PC-9 (cell line): Measurements from ENCODE around the gene TXNDC2. TPM values are rescaled to one million over a fixed set of nuclear protein-coding genes. Genes with fewer than 3 reads are reported as not detected.

Source experiments
- BruUV-seq: library from RNA; stranded (reverse); fragments of 400-500 nt; replicated peaks from 2 replicates; lab custom pipeline; 2021; lab: Mats Ljungman, UMichigan
- CTCF ChIA-PET: fragments of 300-600 bp; sonication (Branson Sonifier 250); formaldehyde crosslinking; loops from one replicate; lab custom pipeline; 2022; ENCODE audit warnings: antibody characterized with exemption; lab: Charles Lee
- POLR2A ChIA-PET: fragments of 300-600 bp; sonication (Branson Sonifier 250); formaldehyde crosslinking; loops from one replicate; lab custom pipeline; 2022; ENCODE audit warnings: antibody characterized with exemption; ENCODE audit not compliant: unreplicated experiment; lab: Charles Lee
- DNase-seq, 2 experiments: peaks; one replicate each; pipeline versions ENCODE4 v3.0.0 to v3.0.0-alpha.2; 2015 to 2022; ENCODE audit warnings: mixed read lengths in 1 of 2
- H2AFZ ChIP-seq: fragments of 200-600 bp; sonication (generic); 2 replicates; pipeline ENCODE4 v1.8.1; 2017; ENCODE audit warnings: antibody characterized with exemption
- H3F3A ChIP-seq: fragments of 200-600 bp; sonication (generic); 2 replicates; pipeline ENCODE4 v1.8.1; 2017; ENCODE audit warnings: antibody characterized with exemption, mild to moderate bottlenecking, low read depth; ENCODE audit not compliant: insufficient read depth
- H3K27ac ChIP-seq: fragments of 200-600 bp; sonication (generic); 2 replicates; pipeline ENCODE4 v1.6.1; 2016; ENCODE audit warnings: mixed run types
- H3K27me3 ChIP-seq: fragments of 200-600 bp; sonication (generic); 2 replicates; pipeline ENCODE4 v1.6.1; 2016; ENCODE audit warnings: low read depth, mixed run types; ENCODE audit not compliant: insufficient read depth
- H3K36me3 ChIP-seq: fragments of 200-600 bp; sonication (generic); 2 replicates; pipeline ENCODE4 v1.6.1; 2016; ENCODE audit warnings: low read depth, mixed run types
- H3K4me1 ChIP-seq: fragments of 200-600 bp; sonication (generic); replicated peaks from 2 replicates; pipeline ENCODE4 v1.6.1; 2016; ENCODE audit warnings: mixed run types; ENCODE audit not compliant: insufficient read depth
- H3K4me2 ChIP-seq: fragments of 200-600 bp; sonication (generic); 2 replicates; pipeline ENCODE4 v1.6.1; 2017; ENCODE audit warnings: mixed run types
- H3K4me3 ChIP-seq: fragments of 200-600 bp; sonication (generic); 2 replicates; pipeline ENCODE4 v1.6.1; 2016; ENCODE audit warnings: mixed run types
- H3K79me2 ChIP-seq: fragments of 200-600 bp; sonication (generic); 2 replicates; pipeline ENCODE4 v1.6.1; 2017; ENCODE audit warnings: low read depth, mixed run types
- H3K9me2 ChIP-seq: fragments of 200-600 bp; sonication (generic); 2 replicates; pipeline ENCODE4 v1.8.1; 2017; ENCODE audit warnings: mild to moderate bottlenecking; ENCODE audit not compliant: insufficient read depth
- H3K9me3 ChIP-seq: fragments of 200-600 bp; sonication (generic); 2 replicates; pipeline ENCODE4 v1.8.1; 2016; ENCODE audit warnings: low read depth; ENCODE audit not compliant: insufficient read depth
- H4K20me1 ChIP-seq: fragments of 200-600 bp; sonication (generic); 2 replicates; pipeline ENCODE4 v1.8.1; 2017; ENCODE audit not compliant: insufficient read depth
- EZH2 ChIP-seq: fragments of 200-600 bp; sonication (generic); IDR thresholded peaks from 2 replicates; pipeline ENCODE4 v1.8.0; 2017; ENCODE audit warnings: antibody characterized with exemption, low read depth
- intact Hi-C: fragments of 100-400 bp; cut with micrococcal nuclease; formaldehyde crosslinking; loops from one replicate; pipeline ENCODE4 v1.10.0; 2022; ENCODE audit not compliant: unreplicated experiment
- total RNA-seq: library from RNA; stranded (reverse); gene quantifications from 2 replicates; pipeline ENCODE4 v1.2.3, GENCODE V29; 2021
- TF ChIP-seq, protein P1 (sequence below): fragments of 200-600 bp; sonication (generic); conservative IDR thresholded peaks from 2 replicates; pipeline ENCODE4 v1.6.1; 2017; ENCODE audit warnings: mixed run types, antibody characterized with exemption, mild to moderate bottlenecking, moderate library complexity

TXNDC2 gene
- total RNA-seq, 1 experiment from 2014 or later, result 0.11 TPM

DNA sequence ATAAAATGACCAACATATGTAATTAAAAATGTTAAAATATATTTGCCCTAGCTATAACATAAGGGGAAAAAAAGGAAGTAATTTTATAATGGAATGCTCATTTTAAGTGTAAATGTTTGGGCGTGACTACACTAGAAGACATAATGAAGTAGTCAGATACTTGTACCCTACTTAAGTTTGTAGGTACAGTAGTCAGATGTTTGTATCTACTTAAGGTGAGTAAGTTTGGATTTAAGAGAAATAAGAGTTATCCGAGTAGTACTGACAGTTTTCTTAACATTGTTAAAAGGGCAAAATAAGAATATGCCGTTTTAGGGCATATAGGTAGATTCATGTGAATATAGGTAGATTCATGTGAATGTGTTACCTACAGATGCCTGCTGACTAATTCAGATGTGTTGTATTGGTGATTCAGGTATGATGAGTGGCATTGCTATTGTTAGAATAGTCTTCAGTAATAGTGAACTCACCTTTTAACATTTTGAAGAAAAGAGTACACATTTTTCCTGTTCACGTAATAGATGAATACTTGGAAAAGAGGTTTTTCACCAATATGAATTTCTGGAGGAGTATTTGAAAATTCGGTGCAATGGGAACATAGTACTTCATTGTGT, 43.0 kb downstream of the TXNDC2 start:
- intact Hi-C loops, result no loop called here
- no peak overlapping the region for H3K4me2 ChIP-seq
- H3K9me2 ChIP-seq, result no peaks in the 10 kb centered on the region
- no TSS peak for BruUV-seq
- no peak for DNase-seq
- H3K27ac ChIP-seq, result peak overlapping the region; percentile 7; the same call in 1 of the 2 replicates
- no peaks in the 10 kb centered on the region for H3K27me3 ChIP-seq
- peaks cover 88% of the 10 kb centered on the region for H4K20me1 ChIP-seq
- CTCF ChIA-PET, result no interaction called here
- H2AFZ ChIP-seq, result no peak overlapping the region
- TF ChIP-seq, protein P1, sequence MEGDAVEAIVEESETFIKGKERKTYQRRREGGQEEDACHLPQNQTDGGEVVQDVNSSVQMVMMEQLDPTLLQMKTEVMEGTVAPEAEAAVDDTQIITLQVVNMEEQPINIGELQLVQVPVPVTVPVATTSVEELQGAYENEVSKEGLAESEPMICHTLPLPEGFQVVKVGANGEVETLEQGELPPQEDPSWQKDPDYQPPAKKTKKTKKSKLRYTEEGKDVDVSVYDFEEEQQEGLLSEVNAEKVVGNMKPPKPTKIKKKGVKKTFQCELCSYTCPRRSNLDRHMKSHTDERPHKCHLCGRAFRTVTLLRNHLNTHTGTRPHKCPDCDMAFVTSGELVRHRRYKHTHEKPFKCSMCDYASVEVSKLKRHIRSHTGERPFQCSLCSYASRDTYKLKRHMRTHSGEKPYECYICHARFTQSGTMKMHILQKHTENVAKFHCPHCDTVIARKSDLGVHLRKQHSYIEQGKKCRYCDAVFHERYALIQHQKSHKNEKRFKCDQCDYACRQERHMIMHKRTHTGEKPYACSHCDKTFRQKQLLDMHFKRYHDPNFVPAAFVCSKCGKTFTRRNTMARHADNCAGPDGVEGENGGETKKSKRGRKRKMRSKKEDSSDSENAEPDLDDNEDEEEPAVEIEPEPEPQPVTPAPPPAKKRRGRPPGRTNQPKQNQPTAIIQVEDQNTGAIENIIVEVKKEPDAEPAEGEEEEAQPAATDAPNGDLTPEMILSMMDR, result no peak
- TF ChIP-seq EZH2, result no peak
- H3K4me1 ChIP-seq, result peaks cover 35% of the 10 kb centered on the region
- H3K9me3 ChIP-seq, result no peaks in the 10 kb centered on the region
- H3F3A ChIP-seq, result peaks cover 32% of the 10 kb centered on the region
- peaks cover 9% of the 10 kb centered on the region for H3K36me3 ChIP-seq
- peaks cover 100% of the 10 kb centered on the region for H3K79me2 ChIP-seq
- POLR2A ChIA-PET, result no interaction called here
- H3K4me3 ChIP-seq, result no peak overlapping the region

DNA sequence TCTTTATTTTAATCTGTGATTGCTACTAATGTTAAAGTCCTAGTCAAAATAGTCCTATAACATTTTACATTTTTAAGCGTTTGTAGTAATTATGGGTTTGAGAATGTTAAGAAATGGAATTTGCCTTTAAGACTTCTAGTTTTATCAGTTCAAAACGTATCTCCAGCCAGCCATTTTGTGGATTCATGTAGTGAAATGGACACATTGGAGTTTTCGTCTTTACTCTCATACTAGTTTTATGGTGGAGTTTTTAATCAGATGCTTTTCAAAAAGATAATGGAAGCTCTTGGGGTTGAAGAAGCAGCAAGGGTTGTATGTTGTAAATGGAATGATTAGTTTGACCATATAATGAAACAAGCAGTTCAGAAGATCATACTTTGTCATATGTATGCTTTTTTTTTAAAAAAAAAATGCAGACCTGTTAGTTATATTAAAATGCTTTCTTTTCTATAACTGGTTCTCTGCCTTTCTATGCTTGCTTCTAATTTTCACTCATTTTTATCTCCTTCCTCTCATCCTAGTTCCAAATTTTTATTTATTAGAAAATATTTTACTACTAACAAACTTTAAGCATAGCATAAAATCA, 44.6 kb downstream of the TXNDC2 start:
- no peaks in the 10 kb centered on the region for H3K27me3 ChIP-seq
- no peak overlapping the region for H3K27ac ChIP-seq
- H3K4me3 ChIP-seq, result no peak overlapping the region
- no peak overlapping the region for H3K4me2 ChIP-seq
- H2AFZ ChIP-seq, result no peak overlapping the region
- ChIA-PET POLR2A (no interaction called here), CTCF (no interaction called here)
- H3K36me3 ChIP-seq, result peaks cover 15% of the 10 kb centered on the region
- peaks cover 83% of the 10 kb centered on the region for H4K20me1 ChIP-seq
- no peaks in the 10 kb centered on the region for H3K9me2 ChIP-seq
- DNase-seq, result no peak
- peaks cover 28% of the 10 kb centered on the region for H3F3A ChIP-seq
- TF ChIP-seq, protein P1, result no peak
- TF ChIP-seq EZH2, result no peak
- H3K4me1 ChIP-seq, result peaks cover 26% of the 10 kb centered on the region
- intact Hi-C loops, result no loop called here
- no peaks in the 10 kb centered on the region for H3K9me3 ChIP-seq
- H3K79me2 ChIP-seq, result peaks cover 99% of the 10 kb centered on the region
- BruUV-seq, result no TSS peak

DNA sequence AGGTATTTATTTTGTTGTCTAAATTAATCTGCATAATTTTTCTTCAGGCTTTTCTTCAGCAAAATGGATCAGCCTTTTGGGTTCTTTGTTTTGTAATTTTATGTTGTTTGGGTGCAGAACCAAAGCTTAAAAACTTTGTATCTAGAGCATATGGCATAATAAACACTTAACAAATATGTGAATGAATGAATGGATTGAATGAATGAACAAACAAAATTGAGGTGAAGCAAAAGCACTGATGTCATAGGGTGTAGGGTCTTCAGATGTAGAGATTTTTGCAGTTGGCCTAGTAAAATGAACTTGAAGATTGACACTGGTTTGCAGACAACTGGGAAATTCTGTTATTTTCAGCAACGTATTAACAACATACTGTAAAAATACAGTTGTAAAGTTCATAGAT, 45.4 kb downstream of the TXNDC2 start:
- no peaks in the 10 kb centered on the region for H3K9me3 ChIP-seq
- CTCF ChIA-PET, result no interaction called here
- peaks cover 22% of the 10 kb centered on the region for H3K36me3 ChIP-seq
- no peak overlapping the region for H2AFZ ChIP-seq
- intact Hi-C loops, result no loop called here
- no TSS peak for BruUV-seq
- H3K79me2 ChIP-seq, result peaks cover 98% of the 10 kb centered on the region
- POLR2A ChIA-PET, result no interaction called here
- H3F3A ChIP-seq, result peaks cover 34% of the 10 kb centered on the region
- no peaks in the 10 kb centered on the region for H3K27me3 ChIP-seq
- H3K4me2 ChIP-seq, result no peak overlapping the region
- no peak for DNase-seq
- TF ChIP-seq EZH2, result no peak
- TF ChIP-seq, protein P1, result no peak
- H4K20me1 ChIP-seq, result peaks cover 80% of the 10 kb centered on the region
- peak overlapping the region; percentile 15; the same call in 1 of the 2 replicates for H3K27ac ChIP-seq
- H3K4me3 ChIP-seq, result no peak overlapping the region
- H3K9me2 ChIP-seq, result no peaks in the 10 kb centered on the region
- H3K4me1 ChIP-seq, result peaks cover 18% of the 10 kb centered on the region
